ENCODE measurements around the gene ABCC1.

The ABCC1 gene

DNA sequence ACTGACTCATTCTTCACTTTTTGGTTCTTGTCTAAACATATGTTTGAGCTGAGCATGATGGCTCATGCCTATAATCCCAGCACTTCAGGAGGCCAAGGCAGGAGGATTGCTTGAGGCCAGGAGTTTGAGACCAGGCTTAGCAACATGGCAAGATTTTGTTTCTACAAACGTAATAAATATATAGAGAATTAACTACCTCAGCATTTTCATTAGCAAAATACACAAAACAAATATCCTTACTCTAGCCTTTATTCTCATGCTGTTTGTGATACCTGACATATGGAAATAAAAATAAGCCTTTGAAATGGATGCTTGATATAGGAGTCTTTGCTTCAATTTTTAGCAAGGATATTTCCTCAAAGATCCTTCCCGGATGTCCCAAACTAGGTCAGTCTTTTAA lies 132.8 kb downstream of the ABCC1 start:
- Histone ChIP-seq H3K27ac (ENCODE audit: low read length) (no peak overlapping the region), H3K9ac (ENCODE audit: low read length) (no peak overlapping the region), H3K9me3 (ENCODE audit: control insufficient read depth, low read depth, low read length) (no peaks in the 10 kb centered on the region), H3K36me3 (ENCODE audit: control insufficient read depth, low read depth, low read length) (peaks cover 57% of the 10 kb centered on the region), H3K4me1 (ENCODE audit: control insufficient read depth, low read depth, low read length) (no peaks in the 10 kb centered on the region), H3K27me3 (ENCODE audit: control insufficient read depth, insufficient read depth, low read length) (no peaks in the 10 kb centered on the region), H3K4me3 (ENCODE audit: low read length) (no peak overlapping the region)

- peaks cover 58% of the 10 kb centered on the region for H3K36me3 ChIP-seq (ENCODE audit: control insufficient read depth, low read depth, low read length)
- no peaks in the 10 kb centered on the region for H3K27me3 ChIP-seq (ENCODE audit: control insufficient read depth, insufficient read depth, low read length)
- no peak overlapping the region for H3K9ac ChIP-seq (ENCODE audit: low read length)
- H3K4me3 ChIP-seq (ENCODE audit: low read length) = no peak overlapping the region
- H3K4me1 ChIP-seq (ENCODE audit: control insufficient read depth, low read depth, low read length) = no peaks in the 10 kb centered on the region
- H3K9me3 ChIP-seq (ENCODE audit: control insufficient read depth, low read depth, low read length) = no peaks in the 10 kb centered on the region
- H3K27ac ChIP-seq (ENCODE audit: low read length) = no peak overlapping the region
These were observed 134.2 kb downstream of the ABCC1 start for GRCh38 chr16:16083421-16084156.

DNA sequence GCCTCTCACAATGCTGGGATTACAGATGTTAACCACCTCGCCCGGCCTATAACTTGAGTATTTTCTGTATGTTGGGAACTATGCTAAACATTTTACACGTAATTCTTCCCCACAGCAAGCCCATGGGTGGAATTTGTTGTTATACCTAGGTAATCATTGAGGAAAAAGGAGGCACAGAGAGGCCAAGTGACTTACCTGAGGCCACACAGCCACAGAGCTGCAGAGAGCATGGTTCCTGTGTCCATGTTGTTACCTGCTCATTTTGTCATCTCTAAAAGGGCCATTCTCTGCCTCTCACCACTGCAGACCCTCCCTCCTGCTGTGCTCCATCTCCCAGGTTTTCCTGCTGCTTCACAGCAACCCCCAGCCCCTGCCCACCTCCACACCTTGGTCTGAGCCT lies 135.5 kb downstream of the ABCC1 start:
- Histone ChIP-seq H3K36me3 (ENCODE audit: control insufficient read depth, low read depth, low read length) (peaks cover 55% of the 10 kb centered on the region), H3K27me3 (ENCODE audit: control insufficient read depth, insufficient read depth, low read length) (no peaks in the 10 kb centered on the region), H3K4me1 (ENCODE audit: control insufficient read depth, low read depth, low read length) (no peaks in the 10 kb centered on the region), H3K27ac (ENCODE audit: low read length) (no peak overlapping the region), H3K4me3 (ENCODE audit: low read length) (no peak overlapping the region), H3K9me3 (ENCODE audit: control insufficient read depth, low read depth, low read length) (no peaks in the 10 kb centered on the region), H3K9ac (ENCODE audit: low read length) (no peak overlapping the region)

- H3K27me3 ChIP-seq (ENCODE audit: control insufficient read depth, insufficient read depth, low read length) = no peaks in the 10 kb centered on the region
- no peaks in the 10 kb centered on the region for H3K4me1 ChIP-seq (ENCODE audit: control insufficient read depth, low read depth, low read length)
- H3K36me3 ChIP-seq (ENCODE audit: control insufficient read depth, low read depth, low read length) = peaks cover 60% of the 10 kb centered on the region
- no peak overlapping the region for H3K4me3 ChIP-seq (ENCODE audit: low read length)
- H3K9me3 ChIP-seq (ENCODE audit: control insufficient read depth, low read depth, low read length) = no peaks in the 10 kb centered on the region
- no peak overlapping the region for H3K27ac ChIP-seq (ENCODE audit: low read length)
- no peak overlapping the region for H3K9ac ChIP-seq (ENCODE audit: low read length)
These were observed 137.4 kb downstream of the ABCC1 start for GRCh38 chr16:16086653-16087446.

GRCh38 chr16:16090238-16090637 lies 140.8 kb downstream of the ABCC1 start:
- Histone ChIP-seq H3K27ac (ENCODE audit: low read length) (no peak overlapping the region), H3K36me3 (ENCODE audit: control insufficient read depth, low read depth, low read length) (peaks cover 46% of the 10 kb centered on the region), H3K27me3 (ENCODE audit: control insufficient read depth, insufficient read depth, low read length) (no peaks in the 10 kb centered on the region), H3K4me1 (ENCODE audit: control insufficient read depth, low read depth, low read length) (no peaks in the 10 kb centered on the region), H3K9ac (ENCODE audit: low read length) (no peak overlapping the region), H3K9me3 (ENCODE audit: control insufficient read depth, low read depth, low read length) (no peaks in the 10 kb centered on the region), H3K4me3 (ENCODE audit: low read length) (no peak overlapping the region)

DNA sequence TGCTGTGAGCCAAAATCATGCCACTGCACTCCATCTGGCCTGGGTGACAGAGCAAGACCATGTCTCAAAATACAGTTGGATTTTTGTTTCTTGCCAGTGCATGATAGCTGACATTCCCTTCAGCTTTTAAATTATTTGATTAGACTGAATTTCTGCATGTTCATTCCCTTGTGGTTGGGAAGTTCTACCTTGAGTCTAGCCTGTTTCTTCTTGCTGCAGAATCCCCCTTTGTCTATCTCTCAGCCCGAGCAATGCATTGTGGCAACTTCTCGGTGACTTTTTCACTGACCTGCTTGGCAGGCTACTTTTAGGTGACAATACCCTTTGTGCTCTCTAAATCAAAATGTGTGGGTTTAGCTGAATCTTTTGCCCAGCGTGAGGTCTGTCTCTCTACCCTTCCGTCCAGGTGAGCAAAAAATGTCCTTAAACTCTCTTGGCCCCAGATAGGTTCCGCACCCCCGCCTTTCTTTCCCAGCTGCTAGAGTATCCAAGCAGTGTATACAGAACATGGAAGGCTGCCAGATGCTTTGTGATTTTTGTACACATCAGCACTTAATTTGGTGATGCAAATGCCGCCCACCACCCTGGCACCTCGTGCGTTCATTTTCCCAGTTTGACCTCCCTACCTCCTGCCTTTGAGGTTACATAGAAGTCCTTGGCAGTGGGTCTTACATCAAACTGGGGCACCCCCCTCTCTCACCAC lies 143.7 kb downstream of the ABCC1 start:
- Histone ChIP-seq H3K9me3 (ENCODE audit: control insufficient read depth, low read depth, low read length) (no peaks in the 10 kb centered on the region), H3K36me3 (ENCODE audit: control insufficient read depth, low read depth, low read length) (peaks cover 24% of the 10 kb centered on the region), H3K27me3 (ENCODE audit: control insufficient read depth, insufficient read depth, low read length) (no peaks in the 10 kb centered on the region), H3K4me1 (ENCODE audit: control insufficient read depth, low read depth, low read length) (no peaks in the 10 kb centered on the region), H3K27ac (ENCODE audit: low read length) (peak overlapping the region; percentile 6), H3K4me3 (ENCODE audit: low read length) (no peak overlapping the region), H3K9ac (ENCODE audit: low read length) (no peak overlapping the region)

GRCh38 chr16:16093628-16094332 lies 144.4 kb downstream of the ABCC1 start:
- H3K4me3 ChIP-seq (ENCODE audit: low read length) = no peak overlapping the region
- no peaks in the 10 kb centered on the region for H3K9me3 ChIP-seq (ENCODE audit: control insufficient read depth, low read depth, low read length)
- H3K4me1 ChIP-seq (ENCODE audit: control insufficient read depth, low read depth, low read length) = no peaks in the 10 kb centered on the region
- no peak overlapping the region for H3K9ac ChIP-seq (ENCODE audit: low read length)
- H3K27me3 ChIP-seq (ENCODE audit: control insufficient read depth, insufficient read depth, low read length) = no peaks in the 10 kb centered on the region
- peak overlapping the region; percentile 6 for H3K27ac ChIP-seq (ENCODE audit: low read length)
- peaks cover 27% of the 10 kb centered on the region for H3K36me3 ChIP-seq (ENCODE audit: control insufficient read depth, low read depth, low read length)

DNA sequence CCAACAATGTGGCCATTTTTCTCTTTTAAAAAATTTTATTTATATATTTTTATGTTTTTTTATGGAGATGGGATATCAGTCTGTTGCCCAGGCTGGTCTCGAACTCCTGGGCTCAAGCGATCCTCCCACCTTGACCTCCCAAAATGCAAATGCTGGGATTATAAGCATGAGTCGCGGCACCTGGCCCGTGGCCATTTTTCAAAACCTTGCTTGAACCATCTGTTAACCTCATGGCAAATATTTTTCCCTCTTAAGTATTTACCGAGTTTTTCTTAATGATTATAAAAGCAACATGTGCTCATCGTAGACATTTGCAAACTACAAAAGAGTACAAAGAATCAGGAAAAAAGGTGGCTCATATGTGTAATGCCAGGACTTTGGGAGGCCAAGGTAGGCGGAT lies 146.2 kb downstream of the ABCC1 start:
- H3K36me3 ChIP-seq (ENCODE audit: control insufficient read depth, low read depth, low read length) = peaks cover 22% of the 10 kb centered on the region
- H3K9ac ChIP-seq (ENCODE audit: low read length) = no peak overlapping the region
- H3K27me3 ChIP-seq (ENCODE audit: control insufficient read depth, insufficient read depth, low read length) = no peaks in the 10 kb centered on the region
- H3K4me3 ChIP-seq (ENCODE audit: low read length) = no peak overlapping the region
- no peak overlapping the region for H3K27ac ChIP-seq (ENCODE audit: low read length)
- H3K4me1 ChIP-seq (ENCODE audit: control insufficient read depth, low read depth, low read length) = no peaks in the 10 kb centered on the region
- H3K9me3 ChIP-seq (ENCODE audit: control insufficient read depth, low read depth, low read length) = no peaks in the 10 kb centered on the region

DNA sequence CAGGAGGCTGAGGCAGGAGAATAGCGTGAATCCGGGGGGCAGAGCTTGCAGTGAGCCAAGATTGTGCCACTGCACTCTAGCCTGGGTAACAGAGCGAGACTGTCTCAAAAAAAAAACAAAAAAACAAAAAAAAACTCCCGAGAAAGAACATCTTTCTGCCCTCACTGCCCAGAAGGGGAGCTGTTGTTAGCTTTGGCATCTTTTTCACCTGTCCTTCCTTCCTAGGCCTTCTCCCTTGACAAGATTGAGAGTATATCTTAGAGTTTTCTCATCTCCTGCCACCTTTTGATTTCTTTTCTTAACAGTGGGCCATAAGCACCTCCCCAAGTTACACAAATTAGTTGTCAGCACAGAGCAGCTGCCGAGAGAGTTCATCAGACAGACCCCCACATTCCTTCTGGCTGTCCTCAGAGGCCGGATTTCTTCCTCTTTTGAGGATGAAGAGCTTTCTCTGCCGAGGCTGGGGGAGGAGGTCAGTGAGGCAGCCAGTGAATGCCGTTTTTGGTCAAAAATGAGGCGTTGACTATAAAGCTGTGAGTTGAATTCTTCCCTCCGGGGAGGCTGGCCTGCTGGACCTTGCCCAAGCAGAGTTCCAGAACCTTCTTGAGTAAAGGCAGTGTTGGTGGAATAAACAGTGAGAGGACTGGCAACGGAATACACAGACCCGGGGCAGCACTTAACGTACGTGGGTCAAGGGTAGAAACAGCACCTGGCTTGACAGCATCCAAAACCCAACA lies 146.9 kb downstream of the ABCC1 start:
- Histone ChIP-seq H3K4me1 (ENCODE audit: control insufficient read depth, low read depth, low read length) (no peaks in the 10 kb centered on the region), H3K36me3 (ENCODE audit: control insufficient read depth, low read depth, low read length) (peaks cover 18% of the 10 kb centered on the region), H3K4me3 (ENCODE audit: low read length) (no peak overlapping the region), H3K27me3 (ENCODE audit: control insufficient read depth, insufficient read depth, low read length) (no peaks in the 10 kb centered on the region), H3K27ac (ENCODE audit: low read length) (no peak overlapping the region), H3K9ac (ENCODE audit: low read length) (no peak overlapping the region), H3K9me3 (ENCODE audit: control insufficient read depth, low read depth, low read length) (no peaks in the 10 kb centered on the region)

DNA sequence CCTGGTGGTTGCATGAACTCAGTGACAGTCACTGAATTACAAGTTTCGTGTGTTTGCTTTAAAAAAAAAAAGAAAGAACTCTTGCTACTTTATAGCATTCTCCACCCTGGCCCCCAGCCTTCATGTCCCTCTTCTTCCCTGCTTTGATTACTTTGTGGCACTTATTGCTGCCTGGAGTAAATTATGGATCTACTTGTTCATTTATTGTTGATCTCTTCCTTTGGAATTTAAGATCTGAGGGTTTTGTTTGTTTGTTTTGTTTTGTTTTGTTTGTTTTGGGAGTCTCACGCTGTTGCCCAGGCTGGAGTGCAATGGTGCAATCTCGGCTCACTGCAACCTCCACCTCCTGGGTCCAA lies 147.4 kb downstream of the ABCC1 start:
- no peak overlapping the region for H3K9ac ChIP-seq (ENCODE audit: low read length)
- H3K27ac ChIP-seq (ENCODE audit: low read length) = no peak overlapping the region
- no peaks in the 10 kb centered on the region for H3K9me3 ChIP-seq (ENCODE audit: control insufficient read depth, low read depth, low read length)
- H3K4me1 ChIP-seq (ENCODE audit: control insufficient read depth, low read depth, low read length) = no peaks in the 10 kb centered on the region
- H3K36me3 ChIP-seq (ENCODE audit: control insufficient read depth, low read depth, low read length) = peaks cover 23% of the 10 kb centered on the region
- no peak overlapping the region for H3K4me3 ChIP-seq (ENCODE audit: low read length)
- no peaks in the 10 kb centered on the region for H3K27me3 ChIP-seq (ENCODE audit: control insufficient read depth, insufficient read depth, low read length)

DNA sequence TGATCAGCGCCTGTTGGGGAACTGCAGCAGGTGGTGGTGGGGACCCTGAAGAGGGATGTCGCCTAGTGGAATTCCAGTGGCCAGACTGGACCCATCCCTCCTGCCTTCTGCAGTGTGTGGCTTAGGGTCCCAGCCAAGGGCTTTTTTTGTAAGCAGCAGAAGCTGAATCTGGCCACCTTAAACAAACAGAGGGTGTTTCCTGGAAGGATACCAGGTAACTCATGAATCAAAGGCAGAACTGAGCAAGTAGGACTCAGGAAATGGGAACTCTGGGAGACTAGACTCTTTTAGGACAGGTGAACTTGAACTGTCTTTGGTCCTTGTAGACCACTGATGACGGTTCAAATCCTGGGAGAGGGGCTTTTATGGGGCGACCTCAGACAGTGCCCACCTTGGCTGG lies 149.9 kb downstream of the ABCC1 start:
- Histone ChIP-seq H3K27ac (ENCODE audit: low read length) (no peak overlapping the region), H3K27me3 (ENCODE audit: control insufficient read depth, insufficient read depth, low read length) (no peaks in the 10 kb centered on the region), H3K9me3 (ENCODE audit: control insufficient read depth, low read depth, low read length) (no peaks in the 10 kb centered on the region), H3K4me1 (ENCODE audit: control insufficient read depth, low read depth, low read length) (no peaks in the 10 kb centered on the region), H3K9ac (ENCODE audit: low read length) (no peak overlapping the region), H3K4me3 (ENCODE audit: low read length) (no peak overlapping the region), H3K36me3 (ENCODE audit: control insufficient read depth, low read depth, low read length) (peaks cover 32% of the 10 kb centered on the region)
